DND-41 (cell line): ENCODE results near the gene NEU3.
"Not testable (repeated sequence)": the region's sequence is repeated elsewhere in the genome, so short reads cannot be mapped to it uniquely, and the experiment has no call there.

ENCODE experiments used
- CTCF ChIP-seq: IDR thresholded peaks from 2 replicates; pipeline ENCODE4 v1.5.1; 2012; ENCODE audit warnings: borderline replicate concordance, low read length, moderate library complexity, mild to moderate bottlenecking; ENCODE audit not compliant: poor library complexity, severe bottlenecking; ENCODE audit errors: extremely low read depth
- EZH2 ChIP-seq: IDR thresholded peaks from 3 replicates; pipeline ENCODE4 v1.6.1; 2012; ENCODE audit warnings: borderline replicate concordance, low read depth, mild to moderate bottlenecking, moderate library complexity, low read length, inconsistent platforms; ENCODE audit not compliant: severe bottlenecking

GRCh38 chr11:75044381-75045170, 55.8 kb downstream of the NEU3 start:
- TF ChIP-seq CTCF, EZH2: not testable (repeated sequence)
